Prostate gland (tissue), 2 donors: ENCODE data around the gene CEP131.
"Not testable (repeated sequence)": the region's sequence is repeated elsewhere in the genome, so short reads cannot be mapped to it uniquely, and the experiment has no call there.

Source experiments
- POLR2A ChIP-seq: fragments of 450-650 bp; IDR thresholded peaks from one replicate; pipeline ENCODE4 v1.6.1; 2016; ENCODE audit warnings: antibody characterized with exemption, mild to moderate bottlenecking
- POLR2AphosphoS5 ChIP-seq: sonication (generic); formaldehyde crosslinking; IDR thresholded peaks from one replicate; pipeline ENCODE4 v1.6.1; 2017; ENCODE audit warnings: antibody characterized with exemption
- TF ChIP-seq, protein P1 (sequence below), 4 experiments: fragments of 200-600 bp in 2 of 4; fragments of 450-650 bp in 2 of 4; sonication (generic) in 2 of 4; IDR thresholded peaks; 1 replicate in 3 of 4; 2 replicates in 1 of 4; pipeline ENCODE4 v1.5.1; 2016 to 2019; ENCODE audit warnings: antibody characterized with exemption in 4 of 4, mild to moderate bottlenecking in 2 of 4, moderate library complexity in 2 of 4

DNA sequence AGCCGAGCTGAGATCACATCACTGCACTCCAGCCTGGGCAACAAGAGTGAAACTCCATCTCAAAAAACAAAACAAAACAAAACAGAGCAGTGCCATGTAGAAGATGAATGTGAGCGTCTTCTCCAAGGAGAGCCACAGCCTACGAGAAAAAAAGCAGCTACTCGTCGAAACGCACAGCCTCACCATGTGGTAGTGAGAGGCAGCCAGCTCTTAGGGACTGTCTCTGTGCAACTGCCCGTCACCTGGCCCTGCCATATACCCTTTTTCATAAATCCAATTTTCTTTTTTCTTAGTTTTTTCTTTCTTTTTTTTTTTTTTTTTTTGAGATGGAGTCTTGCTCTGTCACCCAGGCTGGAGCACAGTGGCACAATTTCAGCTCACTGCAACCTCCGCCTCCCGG, 68.7 kb downstream of the CEP131 start:
- TF ChIP-seq, protein P1, sequence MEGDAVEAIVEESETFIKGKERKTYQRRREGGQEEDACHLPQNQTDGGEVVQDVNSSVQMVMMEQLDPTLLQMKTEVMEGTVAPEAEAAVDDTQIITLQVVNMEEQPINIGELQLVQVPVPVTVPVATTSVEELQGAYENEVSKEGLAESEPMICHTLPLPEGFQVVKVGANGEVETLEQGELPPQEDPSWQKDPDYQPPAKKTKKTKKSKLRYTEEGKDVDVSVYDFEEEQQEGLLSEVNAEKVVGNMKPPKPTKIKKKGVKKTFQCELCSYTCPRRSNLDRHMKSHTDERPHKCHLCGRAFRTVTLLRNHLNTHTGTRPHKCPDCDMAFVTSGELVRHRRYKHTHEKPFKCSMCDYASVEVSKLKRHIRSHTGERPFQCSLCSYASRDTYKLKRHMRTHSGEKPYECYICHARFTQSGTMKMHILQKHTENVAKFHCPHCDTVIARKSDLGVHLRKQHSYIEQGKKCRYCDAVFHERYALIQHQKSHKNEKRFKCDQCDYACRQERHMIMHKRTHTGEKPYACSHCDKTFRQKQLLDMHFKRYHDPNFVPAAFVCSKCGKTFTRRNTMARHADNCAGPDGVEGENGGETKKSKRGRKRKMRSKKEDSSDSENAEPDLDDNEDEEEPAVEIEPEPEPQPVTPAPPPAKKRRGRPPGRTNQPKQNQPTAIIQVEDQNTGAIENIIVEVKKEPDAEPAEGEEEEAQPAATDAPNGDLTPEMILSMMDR (IDR thresholded peaks at IDR 0.05) = not testable (repeated sequence)
- not testable (repeated sequence) for TF ChIP-seq POLR2A, POLR2AphosphoS5
